ENCODE data around the gene EPHA6.
"Not testable (repeated sequence)": the region's sequence is repeated elsewhere in the genome, so short reads cannot be mapped to it uniquely, and the experiment has no call there.

Gene EPHA6

DNA sequence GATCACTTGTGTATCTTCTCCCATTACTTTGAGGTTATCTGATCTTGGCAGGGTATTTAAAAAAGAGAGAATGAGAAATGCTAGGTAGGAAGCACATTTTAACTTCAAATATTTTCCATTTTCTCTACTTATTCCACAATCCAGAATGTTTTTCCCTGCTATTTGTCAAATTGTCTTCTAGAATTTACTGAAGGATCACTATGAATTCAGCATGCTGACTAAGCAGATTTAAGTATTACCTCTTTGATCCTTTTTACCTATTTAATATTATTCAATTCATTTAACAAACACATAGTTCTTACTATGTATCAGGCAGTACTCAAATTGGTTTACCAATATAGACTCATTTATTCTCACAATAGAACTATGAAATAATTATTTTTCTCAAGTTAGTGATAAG lies 486.7 kb downstream of the EPHA6 start:
- no peak for DNase-seq

DNA sequence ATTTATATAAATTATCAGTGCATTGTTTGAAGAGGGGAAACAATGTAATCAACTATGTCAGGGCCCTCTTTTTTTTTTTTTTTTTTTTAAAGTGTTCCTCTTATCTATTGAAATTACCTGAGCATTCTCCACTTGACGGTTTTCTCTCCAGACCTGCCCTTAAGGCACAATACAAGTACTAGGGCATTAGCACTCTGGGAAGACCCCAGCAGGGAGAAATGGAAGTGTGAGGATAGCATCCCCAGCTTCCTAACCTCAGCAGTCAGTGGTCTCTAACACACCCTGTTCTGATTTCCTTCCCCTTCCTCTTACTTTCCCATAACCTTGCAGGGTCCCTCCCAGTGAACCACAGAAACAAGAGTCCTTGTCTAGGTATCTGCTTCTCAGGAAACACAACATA lies 491.8 kb downstream of the EPHA6 start:
- DNase-seq, result no peak

DNA sequence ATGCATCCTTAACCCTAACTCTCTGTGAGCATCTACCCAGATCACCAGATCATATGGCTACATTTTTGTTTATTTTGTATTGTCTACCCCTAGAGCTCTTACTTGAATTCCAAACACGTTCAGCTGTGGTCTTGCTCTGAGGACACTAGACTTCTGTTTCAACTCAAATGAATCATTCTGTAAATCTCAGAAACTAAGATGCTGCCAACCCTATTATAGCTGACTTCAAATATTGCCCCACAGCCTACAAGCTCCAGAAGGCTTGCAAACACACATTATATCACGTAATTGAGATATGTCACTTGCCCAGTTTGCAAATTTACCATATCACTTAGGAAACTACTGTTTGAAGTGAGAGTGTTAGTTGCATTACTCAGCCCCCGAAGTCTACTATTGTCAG lies 524.0 kb downstream of the EPHA6 start:
- DNase-seq, result no peak

DNA sequence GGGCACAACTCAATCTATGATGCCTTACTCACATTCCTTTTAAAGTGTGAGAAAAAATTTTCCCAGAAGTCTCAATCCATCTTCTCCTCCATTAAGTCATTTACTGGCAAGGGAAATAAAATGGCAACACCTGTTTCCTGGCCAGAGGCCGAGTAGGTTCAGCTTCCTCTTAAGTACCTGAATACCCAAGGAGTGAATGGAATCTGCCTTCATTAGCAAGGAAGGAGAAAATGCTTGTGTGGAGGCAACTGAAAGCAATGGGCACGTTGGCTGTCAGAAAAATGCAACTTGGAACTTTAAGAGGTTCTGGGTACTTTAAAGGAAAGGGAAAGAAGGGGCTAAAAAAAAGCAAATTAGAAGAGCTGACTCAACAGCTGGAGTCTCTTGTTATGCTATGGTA lies 526.5 kb downstream of the EPHA6 start:
- DNase-seq, result no peak

- no peak for DNase-seq
Observed at GRCh38 chr3:97347780-97348179, 533.4 kb downstream of the EPHA6 start.

- DNase-seq, result no peak
Observed at GRCh38 chr3:97350971-97351370, 536.6 kb downstream of the EPHA6 start.

- no peak for DNase-seq
Observed at GRCh38 chr3:97353176-97353575, 538.8 kb downstream of the EPHA6 start.

GRCh38 chr3:97359977-97360376 lies 545.6 kb downstream of the EPHA6 start:
- DNase-seq, result no peak

- no peak for DNase-seq
Observed at GRCh38 chr3:97360804-97361203, 546.4 kb downstream of the EPHA6 start.

DNA sequence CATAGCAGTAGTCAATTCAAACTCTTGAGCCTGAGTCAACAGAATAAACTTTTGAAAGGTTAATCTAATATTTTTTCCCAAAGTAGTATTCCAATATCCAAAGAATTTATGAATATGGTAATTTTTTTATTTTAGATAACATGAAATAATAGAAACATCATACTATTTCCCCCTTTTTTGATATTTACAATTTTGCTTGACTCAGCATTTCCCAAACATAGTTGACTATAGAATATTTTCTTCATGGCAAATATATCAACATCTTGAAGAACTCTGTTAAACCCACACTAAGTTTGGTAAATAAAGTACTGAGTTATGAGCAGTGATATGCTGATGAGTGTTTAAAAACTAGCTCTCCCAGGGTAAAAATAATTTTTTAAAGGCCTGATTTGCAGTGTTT lies 570.2 kb downstream of the EPHA6 start:
- DNase-seq, result no peak

DNA sequence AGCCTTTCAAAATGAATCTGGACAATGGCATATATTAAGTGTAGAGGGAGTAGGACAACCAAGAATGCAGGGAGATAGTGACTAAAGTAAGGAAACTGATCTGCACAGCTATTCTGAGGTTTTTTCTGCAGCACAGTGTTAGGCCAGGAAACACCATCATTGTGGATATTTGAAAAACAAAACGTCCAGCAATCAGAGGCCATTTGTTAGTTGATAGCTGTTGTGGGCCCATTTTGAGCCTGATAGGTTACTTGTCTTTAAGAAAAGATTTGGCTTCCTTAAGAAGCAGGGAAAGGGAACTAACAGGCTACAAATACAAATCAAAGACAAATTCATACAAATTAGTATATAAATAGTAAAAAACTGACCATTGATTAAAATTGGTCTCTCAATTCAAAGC lies 574.4 kb downstream of the EPHA6 start:
- no peak for DNase-seq

- no peak for DNase-seq
Observed at GRCh38 chr3:97389936-97390335, 575.5 kb downstream of the EPHA6 start.

DNA sequence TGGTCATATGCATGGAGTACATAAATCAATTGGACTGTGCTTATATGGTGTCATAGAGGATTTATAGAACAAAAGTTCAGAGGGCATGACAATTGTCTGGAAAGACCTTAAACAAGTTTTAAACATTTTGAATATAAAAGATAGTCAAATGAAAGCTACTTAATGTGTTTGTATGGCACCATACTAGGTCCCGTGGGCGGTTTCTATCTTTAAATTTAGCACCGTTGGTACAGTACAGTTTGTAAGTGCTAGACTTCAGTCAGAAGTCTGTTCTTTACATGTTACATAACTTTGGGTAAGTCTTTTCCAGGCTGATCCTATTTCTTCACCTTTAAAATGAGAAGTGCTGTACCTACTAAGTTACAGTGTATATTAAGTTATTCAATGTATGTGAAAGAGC lies 576.8 kb downstream of the EPHA6 start:
- DNase-seq, result no peak

DNA sequence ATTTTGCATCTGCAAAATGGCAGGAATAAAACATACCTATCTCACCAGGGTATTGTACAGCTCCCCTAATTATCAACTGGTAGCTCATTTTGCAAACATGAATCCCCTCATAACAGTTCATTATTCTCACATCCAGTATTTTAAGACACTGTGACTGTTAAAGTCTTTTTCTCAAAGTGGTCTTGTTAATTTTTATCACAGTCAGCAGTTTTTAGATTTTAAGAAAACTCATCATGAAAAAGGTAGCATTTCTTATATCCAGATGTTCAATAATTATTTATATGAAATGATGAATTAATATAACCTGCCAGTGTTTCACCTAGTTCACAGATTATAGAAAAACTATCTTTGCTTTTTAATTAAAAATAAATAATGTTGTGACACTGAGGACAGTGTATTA lies 595.2 kb downstream of the EPHA6 start:
- no peak for DNase-seq

- DNase-seq, result no peak
Observed at GRCh38 chr3:97421565-97421964, 607.2 kb downstream of the EPHA6 start.

DNA sequence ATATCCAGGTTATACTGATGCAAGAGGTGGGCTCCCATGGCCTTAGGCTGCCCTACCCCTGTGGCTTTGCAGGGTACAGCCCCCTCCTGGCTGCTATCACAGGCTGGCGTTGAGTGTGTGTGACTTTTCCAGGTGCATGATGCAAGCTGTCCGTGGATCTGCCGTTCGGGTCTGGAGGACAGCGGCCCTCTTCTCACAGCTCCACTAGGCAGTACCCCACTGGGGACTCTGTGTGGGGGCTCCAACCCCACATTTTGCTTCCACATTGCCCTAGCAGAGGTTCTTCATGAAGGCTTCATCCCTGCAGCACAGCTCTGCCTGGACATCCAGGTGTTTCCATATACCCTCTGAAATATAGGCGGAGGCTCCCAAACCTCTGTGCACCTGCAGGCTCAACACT lies 610.6 kb downstream of the EPHA6 start:
- DNase-seq, result no peak

DNA sequence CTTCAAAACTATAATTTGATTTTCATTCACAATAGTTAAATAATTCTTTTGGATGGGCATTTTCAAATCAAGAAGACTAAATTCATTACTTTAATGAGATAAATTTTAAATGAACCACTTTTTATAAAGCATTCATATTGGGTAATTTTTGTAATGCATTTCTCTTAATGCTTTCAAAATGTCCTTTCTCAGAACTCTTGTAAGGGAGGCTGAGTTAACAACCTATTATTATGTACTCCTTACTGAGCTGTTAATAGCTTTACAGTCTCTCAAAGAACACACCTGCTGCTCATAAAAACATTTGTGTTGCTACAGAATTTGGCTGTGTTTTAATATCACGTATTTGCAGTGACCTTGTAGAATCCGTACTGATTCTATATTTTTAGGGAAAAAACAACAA lies 616.2 kb downstream of the EPHA6 start:
- DNase-seq, result peak; percentile 81

- no peak for DNase-seq
Observed at GRCh38 chr3:97432914-97433313, 618.5 kb downstream of the EPHA6 start.

- no peak for DNase-seq
Observed at GRCh38 chr3:97438131-97438530, 623.7 kb downstream of the EPHA6 start.

GRCh38 chr3:97439373-97439772 lies 625.0 kb downstream of the EPHA6 start:
- DNase-seq, result no peak

GRCh38 chr3:97464035-97464434 lies 649.6 kb downstream of the EPHA6 start:
- DNase-seq, result no peak

GRCh38 chr3:97470481-97470880 lies 656.1 kb downstream of the EPHA6 start:
- no peak for DNase-seq

DNA sequence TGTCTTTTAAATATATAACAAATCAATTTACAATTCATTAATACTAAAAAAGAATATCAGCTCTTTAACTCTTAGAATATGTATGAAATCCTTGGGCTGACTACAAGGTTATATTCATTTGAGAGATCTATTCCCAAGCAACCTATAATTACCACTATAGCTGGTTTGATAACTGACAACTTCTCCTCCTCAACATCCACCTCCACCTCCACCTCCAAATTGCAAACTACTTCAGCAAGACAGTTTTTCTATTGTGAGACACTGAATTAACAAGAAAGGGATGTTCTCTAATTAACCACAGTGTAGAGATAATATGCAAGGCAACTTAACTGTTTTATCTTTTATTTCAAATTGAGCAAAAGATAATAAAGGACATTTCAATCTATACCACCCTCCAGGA lies 665.3 kb downstream of the EPHA6 start:
- peak; percentile 7 for DNase-seq

DNA sequence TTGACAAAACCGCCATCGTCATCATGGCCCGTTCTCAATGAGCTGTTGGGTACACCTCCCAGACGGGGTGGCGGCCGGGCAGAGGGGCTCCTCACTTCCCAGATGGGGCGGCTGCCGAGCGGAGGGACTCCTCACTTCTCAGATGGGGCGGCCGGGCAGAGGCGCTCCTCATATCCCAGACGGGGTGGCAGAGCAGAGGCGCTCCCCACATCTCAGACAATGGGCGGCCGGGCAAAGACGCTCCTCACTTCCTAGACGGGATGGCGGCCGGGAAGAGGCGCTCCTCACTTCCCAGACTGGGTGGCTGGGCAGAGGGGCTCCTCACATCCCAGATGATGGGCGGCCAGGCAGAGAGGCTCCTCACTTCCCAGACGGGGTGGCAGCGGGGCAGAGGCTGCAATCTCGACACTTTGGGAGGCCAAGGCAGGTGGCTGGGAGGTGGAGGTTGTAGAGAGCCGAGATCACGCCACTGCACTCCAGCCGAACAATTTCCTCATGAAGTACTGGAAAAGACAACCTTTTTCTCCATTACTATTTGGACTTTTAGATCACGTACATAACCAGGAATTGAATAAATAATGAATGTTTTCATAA lies 666.4 kb downstream of the EPHA6 start:
- DNase-seq, result not testable (repeated sequence)

DNA sequence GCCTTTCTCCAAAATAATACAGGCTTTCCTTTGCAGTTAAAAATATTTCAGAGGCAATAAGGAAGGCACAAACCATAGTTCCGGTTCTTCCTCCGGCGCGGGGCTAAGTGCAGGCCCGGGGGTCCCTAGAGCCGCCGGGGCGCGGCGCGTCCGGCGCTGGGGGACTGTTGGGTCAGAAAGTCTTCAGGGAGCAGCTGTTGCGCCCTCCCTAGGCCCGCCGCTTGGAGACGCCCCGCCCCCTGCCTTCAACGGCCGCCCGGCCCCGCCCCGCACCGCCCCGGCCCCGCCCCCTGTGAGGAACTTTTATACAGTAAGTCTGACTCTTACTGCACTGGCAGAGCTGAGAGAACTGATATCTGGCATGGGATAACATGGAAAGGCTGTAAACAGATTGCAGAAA lies 667.0 kb downstream of the EPHA6 start:
- DNase-seq, result no peak

DNA sequence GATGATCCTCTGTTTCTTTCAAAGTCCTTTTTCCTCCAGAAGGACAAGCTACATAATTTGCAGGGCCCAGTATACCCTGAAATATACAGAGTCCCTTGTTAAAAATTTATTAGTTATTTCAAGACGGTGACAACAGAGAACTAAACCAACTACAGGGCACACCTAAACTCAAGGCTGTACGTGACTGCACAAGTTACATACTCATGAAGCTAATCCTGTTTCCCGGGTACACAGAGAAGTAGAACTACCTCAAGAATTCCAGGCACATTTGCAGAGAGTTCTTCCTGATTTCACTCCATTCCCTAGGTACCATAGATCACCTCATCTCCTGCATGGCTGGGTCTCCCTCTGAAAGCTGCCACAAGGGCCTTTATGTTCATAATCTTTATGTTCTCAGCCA lies 670.8 kb downstream of the EPHA6 start:
- no peak for DNase-seq

Measured in NCI-H2227 treated with DMSO at 0.1 percent for 48 hours (cell line).